K562 (cell line): Measurements from ENCODE around the gene NRCAM. TPM values are rescaled to one million over a fixed set of nuclear protein-coding genes. Genes with fewer than 3 reads are reported as not detected.

Source experiments
- ATAC-seq: fragments of 200-7000 bp; cut with Tn5 transposase; 3 replicates; pipeline ENCODE4 v1.9.1; 2020; ENCODE audit warnings: moderate library complexity
- BruUV-seq: library from RNA; stranded (reverse); fragments of 400-500 nt; replicated peaks from 2 replicates; lab custom pipeline; 2021; lab: Mats Ljungman, UMichigan
- CTCF ChIA-PET: fragments of 300-600 bp; formaldehyde crosslinking; extraction: SDS; loops from one replicate; lab custom pipeline; 2021; ENCODE audit warnings: low intra/inter-chr PET ratio; lab: Yijun Ruan, JAX
- POLR2A ChIA-PET: fragments of 300-600, 350-650 bp; sonication (Branson Sonifier 250); formaldehyde crosslinking; extraction: SDS; loops from one replicate; lab custom pipeline; 2021; ENCODE audit warnings: antibody characterized with exemption, inconsistent platforms; lab: Yijun Ruan, JAX
- DNase-seq, 4 experiments: peaks; one replicate each; pipeline versions ENCODE4 v3.0.0 to v3.0.0-alpha.2; 2011 to 2018; ENCODE audit warnings: low spot score in 3 of 4, mixed read lengths in 3 of 4; ENCODE audit errors: extremely low read depth in 1 of 4
- FAIRE-seq: peaks from 2 replicates; lab custom pipeline; 2011; peaks lifted over from hg19 to GRCh38; lab: Jason Lieb, UNC
- H2AFZ ChIP-seq: 2 replicates; pipeline ENCODE4 v1.6.0; 2011; ENCODE audit warnings: low read depth, low read length, control low read depth, inconsistent platforms
- H3K27ac ChIP-seq: fragments of 200-600 bp; 3 replicates; pipeline ENCODE4 v1.8.0; 2011; ENCODE audit warnings: low read depth, mild to moderate bottlenecking, control low read depth, inconsistent platforms, low read length, moderate library complexity, mixed read lengths; ENCODE audit errors: extremely low read depth
- H3K27me3 ChIP-seq, 2 experiments: fragments of 300-600 bp in 1 of 2; 2 replicates in 1 of 2; 3 replicates in 1 of 2; pipeline versions ENCODE4 v1.6.0 to v1.8.0; 2011; ENCODE audit warnings: inconsistent platforms in 2 of 2, low read length in 2 of 2, mild to moderate bottlenecking in 1 of 2, mixed read lengths in 1 of 2, moderate library complexity in 1 of 2; ENCODE audit not compliant: control insufficient read depth in 2 of 2, insufficient read depth in 2 of 2
- H3K36me3 ChIP-seq: fragments of 300-600 bp; 3 replicates; pipeline ENCODE4 v1.8.0; 2011; ENCODE audit warnings: mild to moderate bottlenecking, low read length, inconsistent platforms; ENCODE audit not compliant: control insufficient read depth, insufficient read depth
- H3K4me1 ChIP-seq, 2 experiments: fragments of 200-600 bp in 1 of 2; replicated peaks in 1 of 2; 2 replicates in 1 of 2; 3 replicates in 1 of 2; pipeline versions ENCODE4 v1.5.1 to v1.8.0; 2011; ENCODE audit warnings: inconsistent platforms in 2 of 2, low read length in 2 of 2, mild to moderate bottlenecking in 1 of 2, mixed read lengths in 1 of 2, moderate library complexity in 1 of 2; ENCODE audit not compliant: control insufficient read depth in 2 of 2, insufficient read depth in 2 of 2
- H3K4me2 ChIP-seq: 2 replicates; pipeline ENCODE4 v1.6.1; 2011; ENCODE audit warnings: low read length, control low read depth, inconsistent platforms, mixed read lengths; ENCODE audit not compliant: insufficient read depth
- H3K4me3 ChIP-seq: fragments of 200-600 bp; sonication (generic), shearing (Covaris generic); 2 replicates; pipeline ENCODE4 v1.5.1; 2016; ENCODE audit warnings: control low read depth, inconsistent platforms
- H3K79me2 ChIP-seq: fragments of 200-600 bp; 3 replicates; pipeline ENCODE4 v1.8.0; 2011; ENCODE audit warnings: low read length, inconsistent platforms; ENCODE audit not compliant: control insufficient read depth, insufficient read depth
- H3K9ac ChIP-seq, 2 experiments: 2 replicates each; pipeline versions ENCODE4 v1.6.0 to v1.6.1; 2011; ENCODE audit warnings: low read depth in 2 of 2, low read length in 2 of 2, control low read depth in 1 of 2, inconsistent platforms in 1 of 2, mild to moderate bottlenecking in 1 of 2, mixed read lengths in 1 of 2; ENCODE audit not compliant: insufficient read depth in 1 of 2
- H3K9me1 ChIP-seq: one replicate; pipeline ENCODE4 v1.6.0; 2011; ENCODE audit warnings: inconsistent platforms, mild to moderate bottlenecking, low read length, moderate library complexity; ENCODE audit not compliant: control insufficient read depth, insufficient read depth
- H3K9me3 ChIP-seq: replicated peaks from 2 replicates; pipeline ENCODE4 v1.5.1; 2011; ENCODE audit warnings: low read depth, low read length, inconsistent platforms; ENCODE audit not compliant: control insufficient read depth, insufficient read depth
- H4K20me1 ChIP-seq: replicated peaks from 2 replicates; pipeline ENCODE4 v1.6.1; 2011; ENCODE audit warnings: low read length, inconsistent platforms, mixed read lengths; ENCODE audit not compliant: control insufficient read depth, insufficient read depth
- CGGBP1 ChIP-seq: fragments of 250-450 bp; sonication (Bioruptor Pico); IDR thresholded peaks from 2 replicates; pipeline ENCODE4 v1.9.0; 2021; ENCODE audit warnings: mild to moderate bottlenecking
- CHD4 ChIP-seq: fragments of 200-600 bp; sonication (generic); IDR thresholded peaks from 3 replicates; pipeline ENCODE4 v1.6.1; 2012; ENCODE audit warnings: low read depth, mild to moderate bottlenecking, mixed read lengths, low read length, inconsistent platforms; ENCODE audit not compliant: insufficient read depth, insufficient replicate concordance, poor library complexity, severe bottlenecking
- ELF4 ChIP-seq: fragments of 450-650 bp; formaldehyde crosslinking; IDR thresholded peaks from 2 replicates; pipeline ENCODE4 v1.4.0; 2022; ENCODE audit warnings: missing genetic modification characterization
- GTF2B ChIP-seq: IDR thresholded peaks from 2 replicates; pipeline ENCODE4 v1.6.1; 2011; ENCODE audit not compliant: insufficient read length; ENCODE audit errors: extremely low read depth
- HSF4 ChIP-seq: fragments of 250-450 bp; sonication (Bioruptor Pico); IDR thresholded peaks from 2 replicates; pipeline ENCODE4 v2.1.2; 2022; ENCODE audit warnings: mild to moderate bottlenecking, moderate library complexity, borderline replicate concordance
- LARP7 ChIP-seq: fragments of 450-650 bp; IDR thresholded peaks from 2 replicates; pipeline ENCODE4 v1.6.1; 2016
- MAFF ChIP-seq: IDR thresholded peaks from 2 replicates; pipeline ENCODE4 v1.6.1; 2012; ENCODE audit warnings: low read length, improper control_type of control experiment
- MAZ ChIP-seq, 2 experiments: fragments of 450-650 bp in 1 of 2; sonication (generic) in 1 of 2; formaldehyde crosslinking; IDR thresholded peaks in 1 of 2; conservative IDR thresholded peaks in 1 of 2; 2 replicates each; pipeline versions ENCODE4 v1.4.0 to v1.5.0; 2020; ENCODE audit warnings: mild to moderate bottlenecking in 1 of 2, missing genetic modification reagents in 1 of 2
- RNF219 ChIP-seq: fragments of 250-450 bp; sonication (Bioruptor Pico); IDR thresholded peaks from 2 replicates; pipeline ENCODE4 v1.5.0; 2022; ENCODE audit warnings: mild to moderate bottlenecking
- SREBF2 ChIP-seq: sonication (generic); formaldehyde crosslinking; IDR thresholded peaks from 2 replicates; pipeline ENCODE4 v1.4.0; 2020; ENCODE audit warnings: mild to moderate bottlenecking, missing genetic modification reagents
- ZNF592 ChIP-seq: fragments of 450-650 bp; IDR thresholded peaks from 2 replicates; pipeline ENCODE4 v1.6.1; 2017; ENCODE audit warnings: antibody characterized with exemption, mild to moderate bottlenecking
- ZNF707 ChIP-seq: fragments of 250-450 bp; sonication (Bioruptor Pico); conservative IDR thresholded peaks from 2 replicates; pipeline ENCODE4 v1.8.0; 2022; ENCODE audit warnings: inconsistent platforms, mild to moderate bottlenecking, moderate library complexity
- WGBS: fragments of 100-300 bp; shearing (Covaris generic); methylation state at CpG from one replicate; pipeline ENCODE4 v1.1.6; 2016; ENCODE audit warnings: low coverage, mixed read lengths; ENCODE audit not compliant: insufficient coverage; ENCODE audit errors: missing lambda C conversion rate; 5-methylcytosine and 5-hydroxymethylcytosine counted together
- in situ Hi-C: fragments of 300-500 bp; cut with MboI; formaldehyde crosslinking; loops from 4 replicates; pipeline ENCODE4 v1.15.0; 2018; ENCODE audit warnings: inconsistent platforms, mixed read lengths
- intact Hi-C: fragments of 100-400 bp; cut with micrococcal nuclease; formaldehyde crosslinking; loops from 2 replicates; pipeline ENCODE4 v1.14.2; 2022
- polyA plus RNA-seq, 8 experiments: library from polyadenylated mRNA; depleted of rRNA in 4 of 8; stranded (reverse) in 5 of 8; unstranded in 3 of 8; fragments of >200 nt; fragmentation: Nextera tagmentation in 2 of 8; fragmentation: Illumina TruSeq in 1 of 8; extraction: Ambion mirVana in 2 of 8; extraction: Trizol in 1 of 8; gene quantifications; 2 replicates each; pipeline versions ENCODE4 v1.2.1 to v1.2.3, GENCODE V29; 2011 to 2014; ENCODE audit warnings: inconsistent platforms in 1 of 8, missing spikeins in 1 of 8
- total RNA-seq, 7 experiments: library from RNA; depleted of rRNA in 6 of 7; stranded (reverse); fragments of >200 nt in 6 of 7; fragmentation: Illumina TruSeq in 2 of 7; extraction: Trizol in 2 of 7; gene quantifications; 2 replicates each; pipeline versions ENCODE4 v1.2.1 to v1.2.3, GENCODE V29; 2011 to 2021; ENCODE audit warnings: low replicate concordance in 1 of 7

The NRCAM gene
- total and polyA plus RNA-seq, 9 of the 15 experiments (the other 6 are each of a cell fraction or from before 2014, with no cell fraction given): 0.03 to 0.54 (median 0.12) TPM; not detected in 1

GRCh38 chr7:108248418-108248817 lies 207.8 kb downstream of the NRCAM start (continued):
- peak; percentile 66 for TF ChIP-seq ZNF592
- TF ChIP-seq SREBF2: no peak
- no peak for TF ChIP-seq GTF2B
- TF ChIP-seq, all 486 proteins: peak for 5

GRCh38 chr7:108247614-108248013 lies 208.6 kb downstream of the NRCAM start:
- in situ Hi-C loops: no loop called here
- WGBS: 26% methylated on average over 1 of the region's 1 CpG
- no peak overlapping the region for H3K9ac ChIP-seq
- intact Hi-C loops: no loop called here
- no peak for ATAC-seq
- no peak for FAIRE-seq
- no TSS peak for BruUV-seq
- H3K27ac ChIP-seq: peak overlapping the region; percentile 13; the same call in 1 of the 3 replicates
- H3K4me3 ChIP-seq: no peak overlapping the region
- peaks cover 11 to 38% of the 10 kb centered on the region in 2 experiments for H3K4me1 ChIP-seq
- peak overlapping the region; percentile 69 for H2AFZ ChIP-seq
- no peak for DNase-seq
- no peaks in the 10 kb centered on the region for H3K36me3 ChIP-seq
- H3K4me2 ChIP-seq: no peak overlapping the region
- H3K79me2 ChIP-seq: no peaks in the 10 kb centered on the region
- CTCF ChIA-PET: no interaction called here
- POLR2A ChIA-PET: interaction anchor here (4.0 kb wide), 1 partner anchor 11 kb away, joined by 29 read pairs; no protein-coding TSS in a partner anchor
- H3K27me3 ChIP-seq: no peaks in the 10 kb centered on the region
- H4K20me1 ChIP-seq: no peaks in the 10 kb centered on the region
- no peaks in the 10 kb centered on the region; the same call in 1 of the 2 replicates for H3K9me3 ChIP-seq
- no peaks in the 10 kb centered on the region for H3K9me1 ChIP-seq
- TF ChIP-seq CGGBP1 (CRISPR knock-in tag) (no peak), MAFF (no peak), HSF4 (CRISPR knock-in tag) (no peak), ZNF707 (no peak), RNF219 (CRISPR knock-in tag) (no peak), CHD4 (no peak), ELF4 (no peak), MAZ (CRISPR knock-in tag; conservative IDR thresholded peaks at IDR 0.05 in 1 of 2, IDR thresholded peaks at IDR 0.05 in 1 of 2) (no peak), LARP7 (no peak)
